Naive thymus-derived CD4-positive, alpha-beta T cell (primary cell): Measurements from ENCODE around the gene STK24. TPM values are rescaled to one million over a fixed set of nuclear protein-coding genes. Genes with fewer than 3 reads are reported as not detected.

Experiments used
- ATAC-seq: fragments of 150-1000 bp; cut with Tn5 transposase; 2 replicates; pipeline ENCODE4 v1.10.0; 2021; ENCODE audit warnings: mild to moderate bottlenecking, moderate library complexity
- CTCF ChIA-PET: fragments of 350-600 bp; sonication (Branson Sonifier 250); formaldehyde crosslinking; loops from one replicate; lab custom pipeline; 2021; ENCODE audit warnings: antibody characterized with exemption; lab: Charles Lee
- POLR2A ChIA-PET: fragments of 350-600 bp; sonication (Branson Sonifier 250); formaldehyde crosslinking; loops from one replicate; lab custom pipeline; 2021; ENCODE audit warnings: antibody characterized with exemption, inconsistent platforms; lab: Charles Lee
- DNase-seq, 9 donors: peaks; one replicate each; pipeline versions ENCODE4 v3.0.0 to v3.0.0-alpha.2; 2020 to 2022; ENCODE audit warnings: mixed read lengths in 1 of 9
- H3K27ac ChIP-seq: one replicate; pipeline ENCODE4 v1.7.0; 2013; ENCODE audit warnings: mild to moderate bottlenecking, low read depth, low read length, moderate library complexity
- H3K27me3 ChIP-seq, 2 donors: one replicate each; pipeline ENCODE4 v1.7.0; 2013; ENCODE audit warnings: low read length in 2 of 2, mild to moderate bottlenecking in 2 of 2, moderate library complexity in 2 of 2; ENCODE audit not compliant: control insufficient read depth in 2 of 2, insufficient read depth in 2 of 2
- H3K36me3 ChIP-seq, 3 experiments: 1 replicate in 2 of 3; 2 replicates in 1 of 3; pipeline ENCODE4 v1.7.0; 2013; ENCODE audit warnings: low read length in 3 of 3, mild to moderate bottlenecking in 3 of 3, moderate library complexity in 1 of 3; ENCODE audit not compliant: insufficient read depth in 3 of 3, control insufficient read depth in 2 of 3
- H3K4me1 ChIP-seq, 2 donors: one replicate each; pipeline ENCODE4 v1.7.0; 2013; ENCODE audit warnings: low read length in 2 of 2, mild to moderate bottlenecking in 2 of 2, moderate library complexity in 1 of 2; ENCODE audit not compliant: control insufficient read depth in 2 of 2, insufficient read depth in 2 of 2
- H3K4me3 ChIP-seq: 2 replicates; pipeline ENCODE4 v1.7.0; 2013; ENCODE audit warnings: mild to moderate bottlenecking, low read length
- H3K9me3 ChIP-seq, 3 experiments: 1 replicate in 2 of 3; 2 replicates in 1 of 3; pipeline ENCODE4 v1.7.0; 2013; ENCODE audit warnings: low read length in 3 of 3; ENCODE audit not compliant: control insufficient read depth in 2 of 3
- H3K27ac Mint-ChIP-seq, 9 donors: one replicate each; pipeline ENCODE4 v1.8.0; 2020 to 2022; ENCODE audit warnings: mixed read lengths in 9 of 9, mild to moderate bottlenecking in 8 of 9, moderate library complexity in 5 of 9, inconsistent platforms in 2 of 9
- H3K27me3 Mint-ChIP-seq, 5 donors: one replicate each; pipeline ENCODE4 v1.8.0; 2021 to 2022; ENCODE audit warnings: mixed read lengths in 5 of 5, mild to moderate bottlenecking in 1 of 5
- H3K36me3 Mint-ChIP-seq, 5 donors: one replicate each; pipeline ENCODE4 v1.8.0; 2020 to 2022; ENCODE audit warnings: mixed read lengths in 5 of 5, mild to moderate bottlenecking in 3 of 5, inconsistent platforms in 1 of 5
- H3K4me1 Mint-ChIP-seq, 7 donors: one replicate each; pipeline ENCODE4 v1.8.0; 2020 to 2022; ENCODE audit warnings: mixed read lengths in 7 of 7, mild to moderate bottlenecking in 3 of 7, inconsistent platforms in 1 of 7
- H3K4me3 Mint-ChIP-seq, 10 donors: one replicate each; pipeline ENCODE4 v1.8.0; 2020 to 2022; ENCODE audit warnings: mild to moderate bottlenecking in 10 of 10, mixed read lengths in 10 of 10, moderate library complexity in 6 of 10, inconsistent platforms in 2 of 10
- H3K9me3 Mint-ChIP-seq, 11 donors: one replicate each; pipeline ENCODE4 v1.8.0; 2020 to 2022; ENCODE audit warnings: mixed read lengths in 11 of 11, mild to moderate bottlenecking in 4 of 11, inconsistent platforms in 1 of 11, moderate library complexity in 1 of 11
- intact Hi-C, 2 donors: fragments of 100-400 bp; cut with micrococcal nuclease; formaldehyde crosslinking; loops; one replicate each; pipeline ENCODE4 v1.15.1; 2023
- polyA plus RNA-seq, 2 donors: library from polyadenylated mRNA; unstranded; fragments of 300-500 nt; fragmentation: Illumina TruSeq; gene quantifications; one replicate each; pipeline ENCODE4 v1.2.3, GENCODE V29; 2021
- total RNA-seq, 6 experiments: library from RNA in 5 of 6; stranded (reverse) in 5 of 6; gene quantifications; 1 replicate in 5 of 6; 2 replicates in 1 of 6; pipeline ENCODE4 v1.2.3 and lab custom pipeline; 2021 to 2026

Gene STK24
- total and polyA plus RNA-seq, 7 experiments from 2014 or later: 29.8 to 148 (median 94.4) TPM

DNA sequence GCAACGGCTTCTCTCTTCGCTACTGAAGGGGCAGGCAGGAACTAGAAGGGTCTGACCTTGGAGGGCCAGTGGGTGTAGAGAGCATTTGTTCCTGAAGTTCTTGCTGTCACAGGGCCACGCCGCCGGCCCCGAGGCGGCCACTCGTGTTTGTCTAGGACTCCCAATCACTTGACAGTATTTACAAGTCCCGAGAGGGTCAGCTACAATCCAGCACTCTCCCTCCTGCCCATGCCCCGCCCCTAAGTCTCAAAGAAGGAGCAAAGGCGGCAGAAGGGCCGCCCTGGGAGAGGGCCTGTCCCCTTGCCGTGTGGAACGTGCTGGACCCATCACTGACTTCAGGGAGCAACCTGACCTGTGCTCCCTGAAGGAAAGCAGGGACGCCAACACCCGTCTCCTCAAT, 118.5 kb downstream of the STK24 start:
- H3K27me3 Mint-ChIP-seq: no peaks in the 10 kb centered on the region
- ChIA-PET CTCF (no interaction called here), POLR2A (interaction anchor here (0.6 kb wide), 1 partner anchor 438 kb away, joined by 3 read pairs; no protein-coding TSS in a partner anchor)
- H3K4me3 Mint-ChIP-seq: no peak overlapping the region
- H3K36me3 Mint-ChIP-seq: peaks cover 15 to 53% (median 18%) of the 10 kb centered on the region in 5 donors
- Histone ChIP-seq H3K27me3 (no peaks in the 10 kb centered on the region), H3K4me3 (no peak overlapping the region), H3K4me1 (no peaks in the 10 kb centered on the region), H3K36me3 (peaks cover 14 to 88% (median 28%) of the 10 kb centered on the region in 3 experiments), H3K9me3 (no peaks in the 10 kb centered on the region), H3K27ac (no peak overlapping the region)
- H3K9me3 Mint-ChIP-seq: no peaks in the 10 kb centered on the region
- DNase-seq (no peak), ATAC-seq (no peak)
- intact Hi-C loops: no loop called here
- peak overlapping the region in 2 of 9 donors; percentile 20 to 22 for H3K27ac Mint-ChIP-seq
- peaks cover 0 to 17% (median 10%) of the 10 kb centered on the region in 7 donors for H3K4me1 Mint-ChIP-seq

DNA sequence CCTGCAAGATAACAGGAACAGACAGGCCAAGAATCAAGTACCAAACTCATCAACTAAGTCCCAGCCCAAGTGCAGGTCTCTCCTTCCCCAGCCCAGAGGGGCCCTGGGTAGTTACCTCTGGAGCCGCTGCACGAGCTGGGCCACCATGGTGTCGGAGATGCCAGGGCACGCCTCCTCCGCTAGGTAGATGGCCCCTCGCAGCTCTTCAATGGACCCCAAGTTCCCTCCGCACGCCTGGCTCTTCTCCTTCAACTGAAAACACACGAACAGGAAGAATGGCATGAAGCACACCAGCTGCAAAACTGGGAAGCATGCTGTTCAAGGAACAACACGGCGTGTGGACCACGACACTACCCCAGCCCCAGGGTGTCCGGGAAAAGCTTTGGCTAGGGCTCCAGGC, 119.9 kb downstream of the STK24 start:
- ATAC-seq (no peak), DNase-seq (no peak)
- H3K36me3 ChIP-seq: peaks cover 12 to 85% (median 24%) of the 10 kb centered on the region in 3 experiments
- H3K9me3 ChIP-seq: no peaks in the 10 kb centered on the region
- H3K27ac ChIP-seq: no peak overlapping the region
- CTCF ChIA-PET: interaction anchor here (1.0 to 1.7 kb wide), 3 partner anchors 8 to 11 kb away, joined by 3 to 6 read pairs (median 6); no protein-coding TSS in a partner anchor
- POLR2A ChIA-PET: interaction anchor here (0.7 kb wide), 2 partner anchors 106 to 197 kb away, joined by 3 read pairs; no protein-coding TSS in a partner anchor
- no peaks in the 10 kb centered on the region for H3K4me1 ChIP-seq
- Mint-ChIP-seq H3K9me3 (no peaks in the 10 kb centered on the region), H3K27ac (peak overlapping the region in 5 of 9 donors; percentile 15 to 68 (median 42)), H3K36me3 (peaks cover 5 to 51% (median 15%) of the 10 kb centered on the region in 5 donors), H3K4me3 (no peak overlapping the region), H3K4me1 (peaks cover 1 to 15% (median 6%) of the 10 kb centered on the region in 7 donors), H3K27me3 (no peaks in the 10 kb centered on the region)
- no peaks in the 10 kb centered on the region for H3K27me3 ChIP-seq
- intact Hi-C loops: no loop called here
- no peak overlapping the region for H3K4me3 ChIP-seq

DNA sequence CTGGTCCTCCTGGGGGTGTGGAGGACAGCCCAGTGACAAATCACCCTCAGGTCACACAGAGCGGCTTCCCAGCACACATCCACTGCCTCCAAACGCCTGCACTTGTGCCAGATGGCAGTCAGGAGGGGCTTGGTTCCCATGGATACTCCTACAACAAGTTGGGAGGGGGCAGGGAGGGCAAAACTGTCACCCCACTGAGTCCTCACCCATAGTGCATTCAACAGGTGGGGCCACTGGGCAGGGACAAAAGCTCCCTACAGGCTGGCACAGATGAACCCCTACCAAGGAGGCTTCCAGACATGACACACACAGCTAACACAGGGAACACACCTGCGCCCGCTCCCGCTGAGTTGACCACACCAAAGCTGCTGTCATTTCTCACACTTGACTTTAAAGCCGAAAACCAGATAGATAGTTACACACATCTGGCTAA, 120.5 kb downstream of the STK24 start:
- Mint-ChIP-seq H3K4me3 (no peak overlapping the region), H3K27me3 (no peaks in the 10 kb centered on the region), H3K36me3 (peaks cover 5 to 53% (median 16%) of the 10 kb centered on the region in 5 donors), H3K4me1 (peaks cover 4 to 21% (median 12%) of the 10 kb centered on the region in 7 donors), H3K9me3 (no peaks in the 10 kb centered on the region), H3K27ac (peak overlapping the region in 5 of 9 donors; percentile 42 to 89 (median 58))
- no peaks in the 10 kb centered on the region for H3K9me3 ChIP-seq
- peaks cover 12 to 83% (median 20%) of the 10 kb centered on the region in 3 experiments for H3K36me3 ChIP-seq
- ATAC-seq: no peak
- no peak for DNase-seq
- ChIA-PET POLR2A (interaction anchor here (0.7 kb wide), 1 partner anchor 198 kb away, joined by 3 read pairs; no protein-coding TSS in a partner anchor), CTCF (interaction anchor here (1.0 to 1.7 kb wide), 3 partner anchors 9 to 11 kb away, joined by 3 to 6 read pairs (median 6); no protein-coding TSS in a partner anchor)
- intact Hi-C loops: no loop called here
- H3K27me3 ChIP-seq: no peaks in the 10 kb centered on the region
- no peak overlapping the region for H3K4me3 ChIP-seq
- peaks cover 0 to under 1% of the 10 kb centered on the region in 2 donors for H3K4me1 ChIP-seq
- peak overlapping the region; percentile 8 for H3K27ac ChIP-seq

DNA sequence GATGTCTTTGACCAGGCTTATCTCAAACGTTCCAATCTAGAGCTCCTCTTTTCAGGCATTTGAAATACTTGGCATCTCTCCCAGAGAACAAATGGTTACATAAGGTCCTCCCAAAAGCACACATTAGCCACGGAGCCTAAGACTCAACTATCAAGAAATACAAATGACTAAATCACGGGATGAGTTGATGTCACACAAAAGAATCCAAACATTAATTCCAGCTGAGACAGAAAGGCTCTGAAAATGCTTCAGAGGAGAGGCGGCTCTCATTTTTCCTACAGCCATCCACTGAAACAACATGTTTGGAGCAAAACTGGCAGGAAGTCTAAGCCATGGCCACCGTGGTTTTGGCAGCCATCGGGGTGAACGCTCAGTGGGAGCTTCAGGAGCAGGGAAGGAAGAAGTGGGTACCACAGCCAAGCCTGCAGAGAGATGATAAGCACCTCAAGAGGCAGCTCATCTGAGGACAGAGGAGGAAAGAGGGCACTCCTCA, 122.5 kb downstream of the STK24 start:
- DNase-seq: no peak

DNA sequence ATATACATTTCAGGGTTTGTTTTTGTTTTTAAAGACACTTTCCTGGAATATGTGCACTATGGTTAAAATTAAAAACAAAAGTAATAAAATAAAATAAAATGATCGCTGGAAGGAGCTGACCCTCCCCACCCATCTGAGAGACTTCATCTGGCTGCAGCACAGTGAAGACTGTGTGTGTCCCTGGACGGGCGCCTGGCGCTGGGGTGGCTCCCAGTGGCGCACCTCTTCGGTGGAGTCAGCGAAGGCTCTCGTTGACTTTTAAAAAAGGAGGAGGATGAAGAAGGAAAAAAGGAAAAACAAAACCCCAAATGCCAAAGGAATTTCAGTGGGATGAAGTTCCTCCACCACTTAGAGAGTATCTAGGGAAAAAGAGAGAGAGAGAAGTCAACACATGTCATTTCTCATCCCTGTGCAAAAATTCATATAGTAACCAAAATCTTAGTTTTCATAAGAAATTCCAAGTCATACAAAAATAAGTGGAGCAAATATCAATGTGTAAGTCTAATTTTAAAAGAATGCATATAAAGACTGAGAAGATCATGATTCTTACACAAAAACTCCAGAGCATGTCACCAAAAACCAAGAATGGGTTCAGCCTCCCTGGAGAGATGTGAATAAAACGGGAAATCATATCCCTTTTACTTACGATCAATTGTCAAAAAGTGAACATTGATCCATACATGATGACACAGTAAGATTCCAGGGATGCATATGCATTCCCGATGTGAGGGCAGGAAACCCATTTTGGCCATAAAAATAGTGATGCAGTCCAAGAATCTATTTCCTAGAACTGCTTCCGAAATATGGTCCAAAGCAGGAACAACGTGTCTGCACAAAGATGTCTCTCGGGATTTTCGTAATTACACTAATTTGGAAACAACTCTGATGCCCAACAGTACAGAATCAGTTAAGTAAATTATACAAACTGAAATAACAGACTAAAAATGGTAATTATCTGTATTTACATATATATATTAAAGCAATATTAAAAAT, 123.8 kb downstream of the STK24 start:
- intact Hi-C loops: no loop called here
- DNase-seq (no peak), ATAC-seq (no peak)
- POLR2A ChIA-PET: no interaction called here
- CTCF ChIA-PET: interaction anchor here (3.4 kb wide), 1 partner anchor 199 kb away, joined by 34 read pairs; no protein-coding TSS in a partner anchor
- Histone ChIP-seq H3K9me3 (no peaks in the 10 kb centered on the region), H3K4me1 (peaks cover 0 to 12% of the 10 kb centered on the region in 2 donors), H3K36me3 (peaks cover 5 to 59% (median 10%) of the 10 kb centered on the region in 3 experiments), H3K4me3 (no peak overlapping the region), H3K27me3 (no peaks in the 10 kb centered on the region), H3K27ac (no peak overlapping the region)
- no peaks in the 10 kb centered on the region for H3K27me3 Mint-ChIP-seq
- peaks cover 4 to 44% (median 11%) of the 10 kb centered on the region in 5 donors for H3K36me3 Mint-ChIP-seq
- peaks cover 9 to 33% (median 21%) of the 10 kb centered on the region in 7 donors for H3K4me1 Mint-ChIP-seq
- H3K4me3 Mint-ChIP-seq: no peak overlapping the region
- peak overlapping the region in 2 of 9 donors; percentile 22 to 59 for H3K27ac Mint-ChIP-seq
- H3K9me3 Mint-ChIP-seq: no peaks in the 10 kb centered on the region

More for the DNA sequence above, 122.5 kb downstream of the STK24 start:
- ChIA-PET CTCF (interaction anchor here (1.0 to 1.3 kb wide), 3 partner anchors 9 to 217 kb away, joined by 3 read pairs; no protein-coding TSS in a partner anchor), POLR2A (no interaction called here)
- Mint-ChIP-seq H3K4me3 (no peak overlapping the region), H3K9me3 (no peaks in the 10 kb centered on the region), H3K27me3 (no peaks in the 10 kb centered on the region), H3K36me3 (peaks cover 5 to 45% (median 11%) of the 10 kb centered on the region in 5 donors), H3K4me1 (peaks cover 9 to 33% (median 21%) of the 10 kb centered on the region in 7 donors), H3K27ac (peak overlapping the region in 7 of 9 donors; percentile 9 to 89 (median 44))
- H3K4me3 ChIP-seq: no peak overlapping the region
- ATAC-seq: no peak
- peaks cover 9 to 63% (median 10%) of the 10 kb centered on the region in 3 experiments for H3K36me3 ChIP-seq
- no peak overlapping the region for H3K27ac ChIP-seq
- no peaks in the 10 kb centered on the region for H3K27me3 ChIP-seq
- intact Hi-C loops: no loop called here
- H3K4me1 ChIP-seq: peaks cover 0 to 12% of the 10 kb centered on the region in 2 donors
- H3K9me3 ChIP-seq: no peaks in the 10 kb centered on the region
